Activated CD8-positive, alpha-beta memory T cell treated with anti-CD3 and anti-CD28 coated beads, Interleukin-2, amount 10 ng/mL, durations not matched to agents 7 days and 5 days (primary cell): ENCODE data around the gene EVI5L. TPM values are rescaled to one million over a fixed set of nuclear protein-coding genes. Genes with fewer than 3 reads are reported as not detected.
"Not testable (repeated sequence)": the region's sequence is repeated elsewhere in the genome, so short reads cannot be mapped to it uniquely, and the experiment has no call there.

Experiments used
- ATAC-seq: fragments of 150-1000 bp; cut with Tn5 transposase; one replicate; pipeline ENCODE4 v1.10.0; 2021; ENCODE audit warnings: moderate library complexity
- CTCF ChIA-PET: fragments of 350-600 bp; sonication (Branson Sonifier 250); formaldehyde crosslinking; loops from one replicate; lab custom pipeline; 2021; ENCODE audit warnings: antibody characterized with exemption; lab: Charles Lee
- DNase-seq: peaks from one replicate; pipeline ENCODE4 v3.0.0-alpha.2; 2020
- H3K27ac Mint-ChIP-seq: one replicate; pipeline ENCODE4 v1.8.0; 2021; ENCODE audit warnings: mild to moderate bottlenecking, mixed read lengths
- H3K27me3 Mint-ChIP-seq: one replicate; pipeline ENCODE4 v1.8.0; 2021; ENCODE audit warnings: mixed read lengths
- H3K36me3 Mint-ChIP-seq: one replicate; pipeline ENCODE4 v1.8.0; 2021; ENCODE audit warnings: mild to moderate bottlenecking, mixed read lengths
- H3K4me1 Mint-ChIP-seq: one replicate; pipeline ENCODE4 v1.8.0; 2021; ENCODE audit warnings: mixed read lengths
- H3K4me3 Mint-ChIP-seq: one replicate; pipeline ENCODE4 v1.8.0; 2021; ENCODE audit warnings: mild to moderate bottlenecking, moderate library complexity, mixed read lengths
- H3K9me3 Mint-ChIP-seq: one replicate; pipeline ENCODE4 v1.8.0; 2022; ENCODE audit warnings: low read depth, mixed read lengths
- total RNA-seq, 2 experiments: library from RNA; stranded (reverse); gene quantifications; one replicate each; pipeline ENCODE4 v1.2.3, GENCODE V29; 2021

The EVI5L gene
- total RNA-seq, 2 experiments from 2014 or later, result 6.0 to 6.1 TPM

DNA sequence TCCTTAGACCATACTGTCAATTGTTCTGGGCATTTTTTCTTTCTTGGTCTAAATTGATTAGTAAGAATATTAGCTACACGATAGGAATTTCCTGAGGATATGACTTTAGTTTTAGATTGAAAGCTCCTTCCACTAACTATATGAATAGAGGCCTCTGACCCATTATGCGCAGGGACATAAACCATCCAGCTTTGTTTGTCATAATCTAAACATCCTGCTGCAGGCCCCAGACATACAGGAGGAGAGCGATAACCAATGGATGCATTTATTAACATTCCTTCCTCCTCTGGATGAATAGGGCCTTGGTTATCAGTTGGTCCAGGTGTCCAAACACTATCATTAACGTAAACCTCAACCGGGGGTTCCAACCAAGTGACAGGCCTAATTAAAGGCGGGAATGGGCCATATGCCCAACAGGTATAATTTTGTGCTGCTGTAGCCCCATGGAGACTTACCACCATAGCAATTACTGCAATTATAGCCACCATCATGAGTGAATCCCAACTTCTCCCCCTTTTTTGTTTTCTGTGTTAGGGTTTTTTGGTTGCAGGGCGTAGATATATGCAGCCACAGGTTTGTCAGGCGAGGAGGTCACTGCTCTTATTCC, 34.4 kb upstream of the EVI5L start:
- Mint-ChIP-seq H3K4me3 (no peak overlapping the region), H3K4me1 (peaks cover 2% of the 10 kb centered on the region), H3K9me3 (no peaks in the 10 kb centered on the region), H3K27ac (no peak overlapping the region), H3K36me3 (no peaks in the 10 kb centered on the region), H3K27me3 (peaks cover 58% of the 10 kb centered on the region)
- ATAC-seq (no peak), DNase-seq (no peak)
- CTCF ChIA-PET, result interaction anchor here (1.2 to 1.5 kb wide), 2 partner anchors 115 to 227 kb away, joined by 3 to 4 read pairs; partner anchors contain the start of gene TRAPPC5

DNA sequence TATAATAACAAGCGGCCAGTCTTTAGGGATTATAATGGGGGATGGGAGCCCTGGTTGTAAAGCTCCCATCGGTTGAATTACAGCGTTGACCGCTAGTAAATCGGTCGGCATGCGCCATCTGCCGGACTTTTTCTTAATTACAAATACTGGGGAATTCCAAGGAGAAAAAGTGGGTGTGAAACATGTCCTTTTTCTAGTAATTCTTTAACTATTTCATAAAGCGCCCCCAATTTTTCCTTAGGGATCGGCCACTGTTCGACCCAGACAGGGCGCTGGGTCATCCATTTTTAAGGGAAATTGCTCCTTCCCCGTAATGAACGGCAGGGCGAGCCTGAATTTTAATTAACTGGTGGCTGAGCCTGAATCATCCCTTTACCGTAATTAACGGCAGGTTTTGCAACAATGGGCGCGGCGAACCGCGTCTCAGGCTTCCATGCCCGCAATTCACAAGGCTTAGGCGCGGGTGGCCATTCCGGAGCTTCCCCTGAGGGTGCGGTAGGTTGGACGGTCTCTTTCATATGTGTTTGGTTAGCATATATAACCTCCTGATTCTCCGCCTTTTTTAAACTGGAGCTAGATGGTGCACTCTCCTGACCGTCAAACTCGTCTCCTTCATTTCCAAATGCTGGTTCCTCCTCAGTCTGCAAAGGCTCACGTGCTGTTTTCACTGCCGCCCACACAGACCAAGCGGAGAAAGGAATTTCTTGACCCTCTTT, 30.2 kb upstream of the EVI5L start:
- Mint-ChIP-seq H3K4me3 (no peak overlapping the region), H3K4me1 (peaks cover 2% of the 10 kb centered on the region), H3K27ac (no peak overlapping the region), H3K9me3 (peaks cover 3% of the 10 kb centered on the region), H3K27me3 (peaks cover 76% of the 10 kb centered on the region), H3K36me3 (peaks cover 2% of the 10 kb centered on the region)
- DNase-seq (peak; percentile 60), ATAC-seq (no peak)
- CTCF ChIA-PET, result interaction anchor here (0.6 to 4.0 kb wide), 20 partner anchors 12 to 697 kb away, joined by 3 to 36 read pairs (median 4); partner anchors contain the start of genes PET100, RETN, TRAPPC5 and XAB2

DNA sequence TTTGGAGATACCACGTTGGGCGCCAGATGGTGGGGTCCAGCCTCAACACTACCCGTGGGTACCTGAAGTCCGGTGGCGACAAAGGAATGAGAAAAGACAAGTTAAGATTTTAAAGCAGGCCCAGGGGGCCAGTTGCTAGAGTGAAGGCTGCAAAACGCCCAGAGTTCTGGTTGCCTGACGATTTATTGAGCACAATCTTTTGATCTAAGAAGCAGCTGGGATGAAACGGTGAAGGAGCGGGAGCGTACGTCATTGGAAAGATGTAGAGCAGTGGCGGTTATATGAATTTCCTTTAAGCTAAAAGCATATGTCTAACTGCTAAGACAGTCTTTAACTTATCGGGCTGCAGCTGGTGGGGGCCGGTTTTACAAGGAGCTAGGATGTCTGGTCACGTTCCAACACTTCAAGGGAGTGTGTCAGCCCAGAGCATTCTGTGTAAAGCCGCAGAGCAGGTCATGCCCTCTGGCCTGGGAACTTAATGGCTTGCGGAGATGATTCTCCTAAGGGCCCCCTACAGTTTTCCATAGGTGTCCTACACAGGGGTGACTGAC, 28.9 kb upstream of the EVI5L start:
- no peak overlapping the region for H3K27ac Mint-ChIP-seq
- H3K4me3 Mint-ChIP-seq, result no peak overlapping the region
- peaks cover 83% of the 10 kb centered on the region for H3K27me3 Mint-ChIP-seq
- H3K9me3 Mint-ChIP-seq, result peaks cover 3% of the 10 kb centered on the region
- CTCF ChIA-PET, result interaction anchor here (1.0 to 4.0 kb wide), 6 partner anchors 14 to 233 kb away, joined by 3 to 36 read pairs (median 12); partner anchors contain the start of gene TRAPPC5
- peaks cover 2% of the 10 kb centered on the region for H3K36me3 Mint-ChIP-seq
- peaks cover 2% of the 10 kb centered on the region for H3K4me1 Mint-ChIP-seq
- no peak for ATAC-seq
- DNase-seq, result no peak

DNA sequence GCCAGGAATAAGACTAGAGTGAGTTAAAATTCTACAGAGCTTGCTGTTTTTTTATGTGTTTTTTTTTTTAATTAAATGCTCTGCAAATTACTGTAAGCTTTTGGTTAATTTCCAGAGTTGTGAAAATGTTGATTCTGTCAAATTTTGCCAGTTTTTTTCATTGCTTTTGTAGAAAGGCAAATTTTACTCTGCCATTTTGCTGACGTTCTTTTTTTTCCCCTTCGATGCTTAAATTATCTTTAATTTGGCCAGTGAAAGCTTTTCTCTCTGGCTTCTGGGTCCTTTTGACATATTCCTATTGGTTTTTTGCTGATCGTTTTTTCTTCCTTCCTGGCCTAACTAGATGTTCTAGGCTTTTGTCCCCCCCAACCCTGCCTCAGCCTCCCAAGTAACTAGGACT, 23.8 kb upstream of the EVI5L start:
- no peak overlapping the region for H3K27ac Mint-ChIP-seq
- H3K9me3 Mint-ChIP-seq, result peaks cover 11% of the 10 kb centered on the region
- H3K4me3 Mint-ChIP-seq, result no peak overlapping the region
- CTCF ChIA-PET, result interaction anchor here (0.9 to 2.6 kb wide), 5 partner anchors 13 to 439 kb away, joined by 3 to 10 read pairs (median 5); partner anchors contain the start of gene TRAPPC5
- peaks cover 12% of the 10 kb centered on the region for H3K4me1 Mint-ChIP-seq
- no peak for ATAC-seq
- peaks cover 8% of the 10 kb centered on the region for H3K36me3 Mint-ChIP-seq
- no peak for DNase-seq
- H3K27me3 Mint-ChIP-seq, result peaks cover 68% of the 10 kb centered on the region

DNA sequence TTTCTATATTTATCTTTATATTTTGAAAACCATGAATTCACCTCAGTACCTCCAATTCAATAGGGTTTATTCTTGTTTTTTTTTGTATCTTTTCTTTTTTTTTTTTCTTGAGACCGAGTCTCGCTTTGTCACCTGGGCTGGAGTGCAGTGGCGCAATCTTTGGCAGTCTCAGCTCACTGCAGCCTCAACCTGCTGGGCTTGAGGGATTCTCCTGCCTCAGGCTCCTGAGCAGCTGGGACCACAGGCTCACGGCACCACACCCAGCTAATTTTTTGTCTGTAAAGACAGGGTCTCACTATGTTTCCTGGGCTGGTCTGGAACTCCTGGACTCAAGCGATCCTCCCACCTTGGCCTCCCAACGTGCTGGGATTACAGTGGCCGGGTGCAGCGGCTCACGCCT, 23.1 kb upstream of the EVI5L start:
- ATAC-seq, result no peak
- CTCF ChIA-PET, result interaction anchor here (1.7 to 2.6 kb wide), 3 partner anchors 22 to 239 kb away, joined by 5 to 8 read pairs (median 5); no protein-coding TSS in a partner anchor
- peaks cover 70% of the 10 kb centered on the region for H3K27me3 Mint-ChIP-seq

DNA sequence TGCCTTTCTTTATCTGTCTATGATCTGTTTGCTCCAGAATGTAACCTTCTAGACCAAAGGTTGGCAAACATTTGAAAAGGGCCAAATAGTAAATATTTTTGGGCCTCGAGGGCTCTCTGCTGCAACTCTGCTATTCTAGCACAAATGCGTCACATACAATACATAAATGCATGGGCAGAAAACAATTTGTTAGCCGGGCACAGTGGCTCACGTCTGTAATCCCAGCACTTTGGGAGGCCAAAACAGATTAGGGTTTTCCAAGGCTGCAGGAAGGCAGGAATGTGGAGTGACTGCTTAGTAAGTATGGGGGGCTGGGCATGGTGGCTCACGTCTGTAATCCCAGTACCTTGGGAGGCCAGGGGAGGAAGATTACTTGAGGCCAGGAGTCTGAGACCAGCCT, 21.9 kb upstream of the EVI5L start:
- H3K36me3 Mint-ChIP-seq, result peaks cover 15% of the 10 kb centered on the region
- H3K27ac Mint-ChIP-seq, result no peak overlapping the region
- H3K27me3 Mint-ChIP-seq, result peaks cover 66% of the 10 kb centered on the region
- H3K4me1 Mint-ChIP-seq, result peaks cover 12% of the 10 kb centered on the region
- CTCF ChIA-PET, result interaction anchor here (1.7 to 2.2 kb wide), 2 partner anchors 21 to 240 kb away, joined by 5 read pairs; no protein-coding TSS in a partner anchor
- no peak overlapping the region for H3K4me3 Mint-ChIP-seq
- ATAC-seq, result no peak
- peaks cover 9% of the 10 kb centered on the region for H3K9me3 Mint-ChIP-seq
- DNase-seq, result no peak

More for the DNA sequence above, 23.1 kb upstream of the EVI5L start:
- Mint-ChIP-seq H3K4me1 (peaks cover 12% of the 10 kb centered on the region), H3K9me3 (peaks cover 11% of the 10 kb centered on the region), H3K36me3 (peaks cover 11% of the 10 kb centered on the region), H3K4me3 (no peak overlapping the region), H3K27ac (no peak overlapping the region)
- DNase-seq, result no peak

DNA sequence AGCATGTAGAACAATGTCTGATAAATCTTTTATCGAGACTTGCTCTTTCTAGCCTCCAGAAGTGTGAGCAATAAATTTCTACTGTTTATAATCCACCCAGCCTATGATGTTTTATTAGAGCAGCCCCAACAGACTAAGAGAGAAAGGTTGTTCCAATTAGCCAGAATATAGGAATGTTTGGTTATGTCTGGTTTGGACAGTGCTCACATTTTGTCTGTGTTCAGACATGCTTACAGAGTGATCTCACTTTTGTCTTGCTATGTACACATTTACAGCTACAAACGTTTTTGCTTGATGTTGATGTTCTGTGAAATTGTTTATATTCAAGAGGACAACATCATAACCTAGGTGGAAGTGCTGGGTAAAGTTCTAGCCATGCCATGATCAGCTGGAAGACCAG, 18.0 kb upstream of the EVI5L start:
- H3K27me3 Mint-ChIP-seq, result peaks cover 60% of the 10 kb centered on the region

DNA sequence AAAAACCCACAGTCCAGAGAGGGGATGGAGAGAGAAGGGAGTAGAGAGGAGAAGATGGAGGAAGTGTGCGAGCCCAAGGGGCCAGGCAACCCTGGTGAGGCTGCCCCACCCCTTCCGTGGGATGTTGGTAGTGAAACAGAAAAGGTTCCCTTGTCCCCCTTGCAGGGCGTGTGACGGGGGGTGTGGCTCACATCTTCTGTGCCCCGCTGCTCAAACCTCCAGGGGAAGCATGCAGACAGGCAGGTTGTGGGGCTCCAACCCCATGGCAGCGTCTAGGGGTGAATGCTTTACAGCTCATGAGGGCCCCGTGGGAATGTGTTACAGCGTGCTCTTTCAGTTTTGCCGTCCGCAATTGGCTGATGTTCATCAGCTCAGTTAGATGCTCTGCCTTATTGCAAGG, 14.7 kb upstream of the EVI5L start:
- H3K27me3 Mint-ChIP-seq, result peaks cover 61% of the 10 kb centered on the region
- peaks cover 18% of the 10 kb centered on the region for H3K36me3 Mint-ChIP-seq
- H3K4me1 Mint-ChIP-seq, result peaks cover 8% of the 10 kb centered on the region
- H3K9me3 Mint-ChIP-seq, result peaks cover 25% of the 10 kb centered on the region
- CTCF ChIA-PET, result interaction anchor here (1.0 kb wide), 1 partner anchor 15 kb away, joined by 3 read pairs; no protein-coding TSS in a partner anchor
- no peak overlapping the region for H3K4me3 Mint-ChIP-seq
- ATAC-seq, result no peak
- DNase-seq, result no peak
- no peak overlapping the region for H3K27ac Mint-ChIP-seq

More for the DNA sequence above, 18.0 kb upstream of the EVI5L start:
- peaks cover 20% of the 10 kb centered on the region for H3K36me3 Mint-ChIP-seq
- no peak overlapping the region for H3K4me3 Mint-ChIP-seq
- H3K27ac Mint-ChIP-seq, result no peak overlapping the region
- peaks cover 18% of the 10 kb centered on the region for H3K4me1 Mint-ChIP-seq
- peaks cover 20% of the 10 kb centered on the region for H3K9me3 Mint-ChIP-seq
- CTCF ChIA-PET, result interaction anchor here (1.1 kb wide), 1 partner anchor 13 kb away, joined by 3 read pairs; no protein-coding TSS in a partner anchor
- no peak for DNase-seq
- ATAC-seq, result no peak

DNA sequence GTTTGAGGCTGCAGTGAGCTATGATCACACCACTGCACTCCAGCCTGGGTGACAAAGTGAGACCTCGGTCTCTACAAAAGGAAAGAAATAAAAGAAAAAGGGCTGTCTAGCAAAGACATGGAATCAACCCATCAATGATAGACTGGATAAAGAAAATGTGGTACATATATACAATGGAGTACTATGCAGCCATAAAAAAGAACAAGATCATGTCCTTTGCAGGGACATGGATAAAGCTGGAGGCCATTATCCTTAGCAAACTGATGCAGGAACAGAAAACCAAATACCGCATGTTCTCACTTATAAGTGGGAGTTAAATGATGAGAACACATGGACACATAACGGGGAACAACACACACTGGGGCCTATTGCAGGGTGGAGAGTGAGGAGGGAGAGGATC, 14.0 kb upstream of the EVI5L start:
- Mint-ChIP-seq H3K27me3 (peaks cover 61% of the 10 kb centered on the region), H3K9me3 (peaks cover 19% of the 10 kb centered on the region), H3K36me3 (peaks cover 16% of the 10 kb centered on the region)
- not testable (repeated sequence) for ATAC-seq, H3K27ac Mint-ChIP-seq, DNase-seq, H3K4me3 Mint-ChIP-seq, H3K4me1 Mint-ChIP-seq
- CTCF ChIA-PET, result interaction anchor here (1.0 kb wide), 1 partner anchor 16 kb away, joined by 3 read pairs; no protein-coding TSS in a partner anchor

DNA sequence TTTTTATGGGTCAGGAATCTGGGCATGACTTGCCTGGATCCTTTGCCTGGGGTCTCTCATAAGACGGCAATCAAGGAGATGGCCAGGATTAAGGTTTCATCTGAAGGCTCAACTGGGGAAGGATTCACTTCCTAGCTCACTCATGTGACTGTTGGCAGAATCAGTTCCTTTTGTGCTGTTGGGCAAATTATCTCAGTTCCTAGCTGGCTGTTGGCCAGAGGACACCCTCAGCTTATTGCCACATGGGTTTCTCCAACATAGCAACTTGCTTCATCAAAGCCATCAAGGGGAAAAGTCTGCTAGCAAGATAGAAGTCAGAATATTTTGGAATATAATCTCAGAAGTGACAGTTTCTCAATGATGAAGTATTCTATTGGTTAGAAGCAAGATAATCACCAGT, 12.2 kb upstream of the EVI5L start:
- peaks cover 55% of the 10 kb centered on the region for H3K27me3 Mint-ChIP-seq

DNA sequence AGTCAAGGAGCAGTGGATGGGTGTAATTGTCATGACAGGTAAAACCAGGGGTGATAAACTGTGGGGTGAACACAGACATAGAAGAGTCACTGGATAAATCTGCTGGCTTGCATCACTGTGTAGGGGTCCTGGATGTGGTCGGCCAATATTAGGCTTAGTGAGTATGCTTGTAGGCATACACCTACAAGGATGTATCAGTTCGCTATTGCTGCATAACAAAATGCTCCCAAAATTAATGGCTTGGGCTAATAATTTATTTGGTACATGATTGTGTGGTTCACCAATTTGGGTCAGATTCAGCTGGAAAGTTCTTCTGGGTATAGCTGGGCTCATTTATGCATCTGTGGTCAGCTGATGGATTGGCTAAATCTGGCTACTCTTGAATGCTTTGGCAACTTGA, 11.2 kb upstream of the EVI5L start:
- no peak overlapping the region for H3K27ac Mint-ChIP-seq
- DNase-seq (no peak), ATAC-seq (no peak)
- peaks cover 19% of the 10 kb centered on the region for H3K9me3 Mint-ChIP-seq
- H3K4me3 Mint-ChIP-seq, result no peak overlapping the region
- CTCF ChIA-PET, result interaction anchor here (1.0 kb wide), 1 partner anchor 13 kb away, joined by 4 read pairs; no protein-coding TSS in a partner anchor
- peaks cover 7% of the 10 kb centered on the region for H3K36me3 Mint-ChIP-seq
- peaks cover 8% of the 10 kb centered on the region for H3K4me1 Mint-ChIP-seq
- H3K27me3 Mint-ChIP-seq, result peaks cover 54% of the 10 kb centered on the region

More for the DNA sequence above, 12.2 kb upstream of the EVI5L start:
- CTCF ChIA-PET, result no interaction called here
- Mint-ChIP-seq H3K4me1 (peaks cover 8% of the 10 kb centered on the region), H3K27ac (no peak overlapping the region), H3K4me3 (no peak overlapping the region), H3K36me3 (peaks cover 9% of the 10 kb centered on the region), H3K9me3 (peaks cover 19% of the 10 kb centered on the region)
- no peak for ATAC-seq
- DNase-seq, result no peak

DNA sequence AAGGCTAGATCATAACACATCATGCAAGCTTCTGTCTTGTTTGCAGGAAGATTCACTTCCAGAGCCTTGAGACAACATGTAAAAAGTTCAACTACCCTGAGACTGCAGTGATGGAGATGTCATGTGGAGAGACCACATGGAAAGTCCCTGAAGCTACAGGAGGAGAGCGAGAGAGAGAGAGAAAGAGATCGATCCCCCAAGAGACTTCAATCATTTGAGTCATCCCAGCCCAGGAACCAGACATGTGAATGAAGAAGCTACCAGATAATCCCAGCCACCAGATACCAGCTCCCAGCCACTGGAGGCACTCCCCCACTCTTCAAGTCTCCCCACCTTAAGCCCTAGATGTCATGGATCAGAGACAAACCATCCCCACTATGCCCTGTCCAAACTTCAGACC, 10.7 kb upstream of the EVI5L start:
- Mint-ChIP-seq H3K4me1 (peaks cover 8% of the 10 kb centered on the region), H3K27me3 (peaks cover 52% of the 10 kb centered on the region), H3K9me3 (peaks cover 16% of the 10 kb centered on the region), H3K27ac (no peak overlapping the region), H3K36me3 (peaks cover 4% of the 10 kb centered on the region), H3K4me3 (no peak overlapping the region)
- no peak for DNase-seq
- no peak for ATAC-seq
- CTCF ChIA-PET, result interaction anchor here (1.0 kb wide), 1 partner anchor 13 kb away, joined by 4 read pairs; no protein-coding TSS in a partner anchor

DNA sequence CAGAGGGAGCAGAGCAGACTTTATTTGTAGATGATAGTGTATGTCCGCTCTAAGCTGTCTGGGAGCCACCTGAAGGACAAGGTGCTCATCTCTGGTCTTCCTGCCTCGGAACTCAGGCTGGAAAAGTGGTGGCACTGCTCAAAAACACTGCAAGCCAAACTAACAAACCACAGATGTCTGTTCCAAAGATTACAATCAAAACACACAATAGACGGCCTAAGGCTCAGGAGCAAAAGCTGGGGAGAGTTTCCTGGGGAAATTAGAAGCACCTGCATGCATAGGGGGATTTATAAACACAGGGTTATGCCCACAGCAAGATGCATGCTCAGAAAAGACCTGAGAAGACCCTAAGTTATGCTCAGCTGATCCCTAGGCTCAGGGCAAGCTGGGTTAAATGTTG, 9.4 kb upstream of the EVI5L start:
- peaks cover 52% of the 10 kb centered on the region for H3K27me3 Mint-ChIP-seq
- peaks cover 3% of the 10 kb centered on the region for H3K4me1 Mint-ChIP-seq
- DNase-seq, result no peak
- no peak overlapping the region for H3K4me3 Mint-ChIP-seq
- no peak for ATAC-seq
- CTCF ChIA-PET, result interaction anchor here (0.7 to 1.5 kb wide), 3 partner anchors 21 to 140 kb away, joined by 3 to 6 read pairs (median 5); partner anchors contain the start of gene TRAPPC5
- H3K27ac Mint-ChIP-seq, result no peak overlapping the region
- H3K36me3 Mint-ChIP-seq, result peaks cover 4% of the 10 kb centered on the region
- peaks cover 16% of the 10 kb centered on the region for H3K9me3 Mint-ChIP-seq
